SH-SY5Y (cell line): ENCODE results near the gene NFKB1.

Experiments used
- GATA2 ChIP-seq: IDR thresholded peaks from 2 replicates; pipeline ENCODE4 v1.6.1; 2011; ENCODE audit warnings: mild to moderate bottlenecking, low read depth, low read length
- GATA3 ChIP-seq: IDR thresholded peaks from 2 replicates; pipeline ENCODE4 v1.6.1; 2011; ENCODE audit warnings: low read depth, mild to moderate bottlenecking, low read length, moderate library complexity

DNA sequence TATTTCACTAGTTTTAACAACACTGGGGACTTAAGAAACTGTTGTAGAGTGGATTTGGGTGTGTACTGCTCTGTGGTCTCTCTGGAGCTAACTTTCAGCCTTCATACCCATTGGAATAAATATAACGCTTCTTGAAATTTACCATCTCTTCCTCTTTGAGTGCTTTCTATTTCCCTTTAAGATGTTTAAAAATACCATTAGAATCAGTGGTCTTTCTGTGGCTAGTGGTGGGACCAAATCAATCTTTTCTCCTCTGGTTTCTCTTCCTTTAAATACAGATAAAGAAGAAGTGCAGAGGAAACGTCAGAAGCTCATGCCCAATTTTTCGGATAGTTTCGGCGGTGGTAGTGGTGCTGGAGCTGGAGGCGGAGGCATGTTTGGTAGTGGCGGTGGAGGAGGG lies 92.0 kb downstream of the NFKB1 start:
- no peak for TF ChIP-seq GATA2
- TF ChIP-seq GATA3, result no peak
